ENCODE measurements around the gene SLC12A6. TPM values are rescaled to one million over a fixed set of nuclear protein-coding genes. Genes with fewer than 3 reads are reported as not detected.

The SLC12A6 gene
- total RNA-seq, 1 donor from 2014 or later, result 20.0 TPM

DNA sequence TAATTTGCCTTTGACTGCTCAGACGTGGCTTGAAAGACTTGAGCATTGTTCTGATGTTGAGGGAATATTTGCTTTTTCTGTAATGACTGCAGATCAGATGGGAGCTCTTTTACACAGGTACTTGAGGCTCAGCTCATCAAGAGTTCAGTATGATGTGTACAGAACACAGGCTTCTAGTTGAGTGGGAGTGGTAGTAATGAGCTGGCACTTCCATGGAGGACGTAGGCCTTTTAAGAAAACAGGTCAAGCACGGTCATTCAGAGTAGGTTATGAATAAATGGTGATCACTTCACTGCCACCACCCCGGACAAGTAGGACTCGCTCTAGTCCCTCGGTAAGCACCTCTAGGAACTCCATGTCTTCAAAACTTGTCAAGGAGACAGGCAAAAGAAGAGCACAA is 104.0 kb downstream of the SLC12A6 start:
- H3K27ac Mint-ChIP-seq (ENCODE audit: unreplicated experiment), result peak overlapping the region; percentile 37
- no peak for DNase-seq (ENCODE audit: low spot score)
- H3K4me3 Mint-ChIP-seq (ENCODE audit: unreplicated experiment), result no peak overlapping the region
- H3K27me3 Mint-ChIP-seq (ENCODE audit: low read depth), result no peaks in the 10 kb centered on the region
- peaks cover 23% of the 10 kb centered on the region for H3K36me3 Mint-ChIP-seq (ENCODE audit: low read depth)
- TF ChIP-seq, protein P1, sequence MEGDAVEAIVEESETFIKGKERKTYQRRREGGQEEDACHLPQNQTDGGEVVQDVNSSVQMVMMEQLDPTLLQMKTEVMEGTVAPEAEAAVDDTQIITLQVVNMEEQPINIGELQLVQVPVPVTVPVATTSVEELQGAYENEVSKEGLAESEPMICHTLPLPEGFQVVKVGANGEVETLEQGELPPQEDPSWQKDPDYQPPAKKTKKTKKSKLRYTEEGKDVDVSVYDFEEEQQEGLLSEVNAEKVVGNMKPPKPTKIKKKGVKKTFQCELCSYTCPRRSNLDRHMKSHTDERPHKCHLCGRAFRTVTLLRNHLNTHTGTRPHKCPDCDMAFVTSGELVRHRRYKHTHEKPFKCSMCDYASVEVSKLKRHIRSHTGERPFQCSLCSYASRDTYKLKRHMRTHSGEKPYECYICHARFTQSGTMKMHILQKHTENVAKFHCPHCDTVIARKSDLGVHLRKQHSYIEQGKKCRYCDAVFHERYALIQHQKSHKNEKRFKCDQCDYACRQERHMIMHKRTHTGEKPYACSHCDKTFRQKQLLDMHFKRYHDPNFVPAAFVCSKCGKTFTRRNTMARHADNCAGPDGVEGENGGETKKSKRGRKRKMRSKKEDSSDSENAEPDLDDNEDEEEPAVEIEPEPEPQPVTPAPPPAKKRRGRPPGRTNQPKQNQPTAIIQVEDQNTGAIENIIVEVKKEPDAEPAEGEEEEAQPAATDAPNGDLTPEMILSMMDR (IDR thresholded peaks at IDR 0.05), result no peak
- H3K9me3 Mint-ChIP-seq (ENCODE audit: low read depth), result no peaks in the 10 kb centered on the region
- H3K4me1 Mint-ChIP-seq (ENCODE audit: low read depth), result peaks cover 8% of the 10 kb centered on the region

DNA sequence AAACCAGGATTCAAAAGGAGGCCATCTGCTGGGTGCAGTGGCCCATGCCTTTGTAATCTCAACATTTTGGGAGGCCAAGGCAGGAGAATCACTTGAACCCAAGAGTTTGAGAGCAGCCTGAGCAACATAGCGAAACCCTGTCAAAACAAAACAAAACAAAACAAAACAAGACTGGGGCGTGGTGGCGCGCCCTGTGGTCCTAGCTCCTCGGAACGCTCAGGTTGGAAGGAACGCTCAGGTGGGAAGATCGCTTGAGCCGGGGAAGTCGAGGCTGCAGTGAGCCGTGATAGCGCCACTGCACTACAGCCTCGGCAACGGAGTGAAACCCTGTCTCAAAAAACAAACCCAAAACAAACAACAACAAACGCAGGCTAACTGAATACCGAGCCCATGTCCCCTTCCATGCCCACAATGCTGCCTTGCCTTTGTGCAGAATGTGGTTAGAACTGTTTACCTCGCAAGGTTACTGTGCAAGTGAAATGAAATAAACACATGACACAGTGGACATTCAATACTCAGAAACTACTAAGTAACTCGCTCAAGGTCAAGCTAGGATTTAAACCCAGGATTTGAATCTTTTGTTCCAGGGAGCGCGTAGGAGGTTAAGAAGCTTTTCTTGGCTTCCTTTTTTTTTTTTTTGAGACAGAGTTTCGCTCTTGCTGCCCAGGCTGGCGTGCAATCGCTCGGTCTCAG is 113.5 kb downstream of the SLC12A6 start:
- no peak for DNase-seq (ENCODE audit: low spot score)
- H3K4me1 Mint-ChIP-seq (ENCODE audit: low read depth), result peaks cover 29% of the 10 kb centered on the region
- no peaks in the 10 kb centered on the region for H3K9me3 Mint-ChIP-seq (ENCODE audit: low read depth)
- H3K27ac Mint-ChIP-seq (ENCODE audit: unreplicated experiment), result peak overlapping the region; percentile 93
- H3K4me3 Mint-ChIP-seq (ENCODE audit: unreplicated experiment), result peak overlapping the region; percentile 90
- TF ChIP-seq, protein P1 (IDR thresholded peaks at IDR 0.05), result no peak
- no peaks in the 10 kb centered on the region for H3K27me3 Mint-ChIP-seq (ENCODE audit: low read depth)
- peaks cover 10% of the 10 kb centered on the region for H3K36me3 Mint-ChIP-seq (ENCODE audit: low read depth)

DNA sequence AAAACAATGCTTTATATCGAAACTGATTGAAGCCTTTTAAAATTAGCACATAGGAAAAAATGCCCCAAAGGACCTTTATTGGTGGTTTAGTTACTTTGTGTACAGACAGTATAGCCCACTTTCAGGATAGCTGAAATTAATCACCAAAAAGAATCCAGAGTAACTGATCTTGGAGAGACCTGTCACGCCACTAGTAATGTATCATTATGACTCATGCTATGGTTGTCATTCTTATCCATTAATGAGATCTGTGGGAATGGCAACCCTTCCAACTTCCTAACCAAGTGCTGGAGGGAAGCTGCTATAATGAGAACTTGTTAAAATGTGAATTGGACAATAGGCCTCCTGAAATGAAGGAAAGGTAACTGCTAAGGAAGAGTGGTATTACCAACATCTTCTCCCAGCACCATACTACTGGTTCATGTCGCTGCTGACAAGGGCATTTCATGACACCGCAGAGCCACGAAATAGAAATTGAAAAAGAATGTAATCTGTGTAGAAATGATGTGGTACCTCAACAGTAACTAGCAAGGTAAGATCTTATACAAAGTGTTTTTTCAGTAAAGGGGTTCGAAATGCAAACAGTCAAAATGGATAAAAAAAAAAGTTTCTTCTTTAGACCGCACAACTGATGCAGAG is 119.9 kb downstream of the SLC12A6 start:
- no peaks in the 10 kb centered on the region for H3K9me3 Mint-ChIP-seq (ENCODE audit: low read depth)
- DNase-seq (ENCODE audit: low spot score), result no peak
- peaks cover 3% of the 10 kb centered on the region for H3K4me1 Mint-ChIP-seq (ENCODE audit: low read depth)
- TF ChIP-seq, protein P1 (IDR thresholded peaks at IDR 0.05), result no peak
- no peaks in the 10 kb centered on the region for H3K27me3 Mint-ChIP-seq (ENCODE audit: low read depth)
- no peak overlapping the region for H3K4me3 Mint-ChIP-seq (ENCODE audit: unreplicated experiment)
- no peaks in the 10 kb centered on the region for H3K36me3 Mint-ChIP-seq (ENCODE audit: low read depth)
- H3K27ac Mint-ChIP-seq (ENCODE audit: unreplicated experiment), result peak overlapping the region; percentile 36

DNA sequence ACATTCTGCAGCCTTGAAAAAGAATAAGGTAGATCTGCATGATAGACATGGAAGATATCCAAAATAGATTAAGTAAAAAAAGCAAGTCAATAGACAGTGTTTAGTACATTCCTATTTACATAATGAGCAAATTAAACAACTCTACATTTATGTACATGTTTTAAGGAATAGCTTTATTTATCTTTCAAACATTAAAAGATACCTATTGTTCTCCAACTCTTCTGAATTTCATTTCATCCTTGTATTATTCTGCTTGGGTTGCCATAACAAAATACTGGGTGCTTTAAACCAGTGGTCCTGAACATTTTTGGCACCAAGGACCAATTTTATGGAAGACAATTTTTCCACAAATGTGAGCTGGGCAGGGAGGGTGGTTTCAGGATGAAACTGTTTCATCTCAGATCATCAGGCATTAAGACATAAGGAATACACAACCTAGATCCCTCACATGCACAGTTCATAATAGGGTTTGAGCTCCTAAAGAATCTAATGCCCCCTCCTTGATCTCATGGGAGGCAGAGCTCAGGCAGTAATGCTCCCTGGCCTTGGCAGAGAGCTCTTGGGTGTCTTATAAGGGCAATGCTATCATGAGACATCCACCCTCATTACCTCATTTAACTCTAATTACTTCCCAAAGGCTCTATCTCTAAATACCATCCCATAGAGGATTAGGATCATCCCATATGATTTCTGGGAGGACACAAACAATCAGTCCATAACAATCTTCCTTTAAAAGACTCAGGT is 120.9 kb downstream of the SLC12A6 start:
- H3K27me3 Mint-ChIP-seq (ENCODE audit: low read depth), result no peaks in the 10 kb centered on the region
- no peak for DNase-seq (ENCODE audit: low spot score)
- TF ChIP-seq, protein P1 (IDR thresholded peaks at IDR 0.05), result no peak
- no peaks in the 10 kb centered on the region for H3K9me3 Mint-ChIP-seq (ENCODE audit: low read depth)
- H3K4me3 Mint-ChIP-seq (ENCODE audit: unreplicated experiment), result no peak overlapping the region
- H3K4me1 Mint-ChIP-seq (ENCODE audit: low read depth), result peaks cover 3% of the 10 kb centered on the region
- H3K36me3 Mint-ChIP-seq (ENCODE audit: low read depth), result no peaks in the 10 kb centered on the region
- H3K27ac Mint-ChIP-seq (ENCODE audit: unreplicated experiment), result peak overlapping the region; percentile 17

DNA sequence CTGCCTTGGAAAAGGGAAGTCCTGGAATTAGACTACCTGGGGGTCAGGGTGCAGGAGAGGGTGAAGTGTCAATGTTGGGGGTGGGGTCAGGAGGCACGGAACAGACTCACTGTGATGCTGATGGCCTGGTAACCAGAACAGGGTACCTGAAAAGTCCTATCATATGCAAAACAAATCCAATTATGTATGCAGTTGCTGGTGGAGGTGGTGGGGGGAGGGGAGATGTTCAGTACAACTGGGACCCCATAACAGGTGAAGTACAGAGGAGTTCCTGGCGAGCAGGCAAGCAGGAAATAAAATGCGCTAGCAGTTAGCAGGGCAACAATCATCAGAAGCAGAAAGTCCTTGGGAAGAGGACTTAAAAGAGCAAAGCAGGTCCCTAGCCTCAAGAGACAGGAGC is 123.4 kb downstream of the SLC12A6 start:
- H3K9me3 Mint-ChIP-seq (ENCODE audit: low read depth), result no peaks in the 10 kb centered on the region
- H3K27me3 Mint-ChIP-seq (ENCODE audit: low read depth), result no peaks in the 10 kb centered on the region
- H3K4me1 Mint-ChIP-seq (ENCODE audit: low read depth), result peaks cover 5% of the 10 kb centered on the region
- TF ChIP-seq, protein P1 (IDR thresholded peaks at IDR 0.05), result no peak
- H3K27ac Mint-ChIP-seq (ENCODE audit: unreplicated experiment), result no peak overlapping the region
- no peak overlapping the region for H3K4me3 Mint-ChIP-seq (ENCODE audit: unreplicated experiment)
- no peaks in the 10 kb centered on the region for H3K36me3 Mint-ChIP-seq (ENCODE audit: low read depth)
- no peak for DNase-seq (ENCODE audit: low spot score)

Measured in chondrocyte (in vitro differentiated cells).